Dendritic cell treated with granulocyte-macrophage colony-stimulating factor and Interleukin-4, amounts not matched to agents 40 ng/mL and 50 ng/mL, for 4 days (primary cell): Measurements from ENCODE around the gene SYNGR3.

Experiments
- H3K27ac Mint-ChIP-seq: one replicate; pipeline ENCODE4 v1.8.0; 2022; ENCODE audit warnings: mild to moderate bottlenecking, mixed read lengths
- H3K27me3 Mint-ChIP-seq: one replicate; pipeline ENCODE4 v1.8.0; 2022; ENCODE audit warnings: mild to moderate bottlenecking, mixed read lengths
- H3K36me3 Mint-ChIP-seq: one replicate; pipeline ENCODE4 v1.8.0; 2022; ENCODE audit warnings: low read depth, mixed read lengths
- H3K4me1 Mint-ChIP-seq: one replicate; pipeline ENCODE4 v1.8.0; 2022; ENCODE audit warnings: low read depth, mixed read lengths
- H3K4me3 Mint-ChIP-seq: one replicate; pipeline ENCODE4 v1.8.0; 2022; ENCODE audit warnings: mild to moderate bottlenecking, moderate library complexity, mixed read lengths
- H3K9me3 Mint-ChIP-seq: one replicate; pipeline ENCODE4 v1.8.0; 2022; ENCODE audit warnings: mixed read lengths
- intact Hi-C: fragments of 100-400 bp; cut with micrococcal nuclease; formaldehyde crosslinking; loops from one replicate; pipeline ENCODE4 v1.15.0; 2022

SYNGR3 gene

GRCh38 chr16:2001456-2002355 is 11.9 kb downstream of the SYNGR3 start:
- Mint-ChIP-seq H3K4me3 (no peak overlapping the region), H3K27me3 (peaks cover 2% of the 10 kb centered on the region), H3K9me3 (no peaks in the 10 kb centered on the region), H3K36me3 (peaks cover 92% of the 10 kb centered on the region), H3K4me1 (peaks cover 40% of the 10 kb centered on the region), H3K27ac (no peak overlapping the region)
- intact Hi-C loops = no loop called here

GRCh38 chr16:2002406-2003230 is 12.8 kb downstream of the SYNGR3 start:
- Mint-ChIP-seq H3K27ac (no peak overlapping the region), H3K9me3 (no peaks in the 10 kb centered on the region), H3K36me3 (peaks cover 90% of the 10 kb centered on the region), H3K27me3 (peaks cover 2% of the 10 kb centered on the region), H3K4me1 (peaks cover 49% of the 10 kb centered on the region), H3K4me3 (no peak overlapping the region)
- intact Hi-C loops = no loop called here

- Mint-ChIP-seq H3K27me3 (peaks cover 2% of the 10 kb centered on the region), H3K4me3 (no peak overlapping the region), H3K36me3 (peaks cover 90% of the 10 kb centered on the region), H3K27ac (no peak overlapping the region), H3K9me3 (no peaks in the 10 kb centered on the region), H3K4me1 (peaks cover 56% of the 10 kb centered on the region)
- intact Hi-C loops = no loop called here
Measured at GRCh38 chr16:2003231-2003826, 13.6 kb downstream of the SYNGR3 start.

GRCh38 chr16:2003827-2004641 is 14.3 kb downstream of the SYNGR3 start:
- H3K36me3 Mint-ChIP-seq = peaks cover 86% of the 10 kb centered on the region
- intact Hi-C loops = loop anchor here (1.0 kb wide), 1 partner anchor 149 kb away; no protein-coding TSS in a partner anchor
- H3K4me3 Mint-ChIP-seq = peak overlapping the region; percentile 5
- peaks cover 63% of the 10 kb centered on the region for H3K4me1 Mint-ChIP-seq
- H3K27ac Mint-ChIP-seq = peak overlapping the region; percentile 40
- peaks cover 2% of the 10 kb centered on the region for H3K27me3 Mint-ChIP-seq
- H3K9me3 Mint-ChIP-seq = no peaks in the 10 kb centered on the region

GRCh38 chr16:2004795-2005517 is 15.2 kb downstream of the SYNGR3 start:
- peaks cover 60% of the 10 kb centered on the region for H3K4me1 Mint-ChIP-seq
- peaks cover 76% of the 10 kb centered on the region for H3K36me3 Mint-ChIP-seq
- H3K27me3 Mint-ChIP-seq = peaks cover 2% of the 10 kb centered on the region
- intact Hi-C loops = loop anchor here (1.0 kb wide), 1 partner anchor 148 kb away; no protein-coding TSS in a partner anchor
- H3K4me3 Mint-ChIP-seq = no peak overlapping the region
- peak overlapping the region; percentile 40 for H3K27ac Mint-ChIP-seq
- H3K9me3 Mint-ChIP-seq = no peaks in the 10 kb centered on the region

- H3K4me3 Mint-ChIP-seq = peak overlapping the region; percentile 45
- intact Hi-C loops = no loop called here
- peaks cover 60% of the 10 kb centered on the region for H3K4me1 Mint-ChIP-seq
- H3K27me3 Mint-ChIP-seq = peaks cover 2% of the 10 kb centered on the region
- H3K9me3 Mint-ChIP-seq = no peaks in the 10 kb centered on the region
- peaks cover 69% of the 10 kb centered on the region for H3K36me3 Mint-ChIP-seq
- H3K27ac Mint-ChIP-seq = peak overlapping the region; percentile 40
Measured at GRCh38 chr16:2005646-2006045, 15.9 kb downstream of the SYNGR3 start.

- Mint-ChIP-seq H3K9me3 (no peaks in the 10 kb centered on the region), H3K4me3 (no peak overlapping the region), H3K27ac (peak overlapping the region; percentile 40), H3K4me1 (peaks cover 59% of the 10 kb centered on the region), H3K27me3 (peaks cover 2% of the 10 kb centered on the region), H3K36me3 (peaks cover 63% of the 10 kb centered on the region)
- intact Hi-C loops = no loop called here
Measured at GRCh38 chr16:2006317-2006716, 16.5 kb downstream of the SYNGR3 start.

- Mint-ChIP-seq H3K36me3 (peaks cover 53% of the 10 kb centered on the region), H3K27ac (peak overlapping the region; percentile 73), H3K4me3 (peak overlapping the region; percentile 81), H3K4me1 (peaks cover 59% of the 10 kb centered on the region), H3K9me3 (no peaks in the 10 kb centered on the region), H3K27me3 (peaks cover 2% of the 10 kb centered on the region)
- intact Hi-C loops = no loop called here
Measured at GRCh38 chr16:2007081-2007836, 17.5 kb downstream of the SYNGR3 start.

GRCh38 chr16:2008009-2008526 is 18.3 kb downstream of the SYNGR3 start:
- H3K36me3 Mint-ChIP-seq = peaks cover 45% of the 10 kb centered on the region
- peak overlapping the region; percentile 81 for H3K4me3 Mint-ChIP-seq
- peak overlapping the region; percentile 73 for H3K27ac Mint-ChIP-seq
- H3K9me3 Mint-ChIP-seq = no peaks in the 10 kb centered on the region
- peaks cover 59% of the 10 kb centered on the region for H3K4me1 Mint-ChIP-seq
- intact Hi-C loops = no loop called here
- peaks cover 2% of the 10 kb centered on the region for H3K27me3 Mint-ChIP-seq

GRCh38 chr16:2008631-2009163 is 18.9 kb downstream of the SYNGR3 start:
- H3K27ac Mint-ChIP-seq = peak overlapping the region; percentile 73
- H3K4me3 Mint-ChIP-seq = peak overlapping the region; percentile 81
- H3K9me3 Mint-ChIP-seq = no peaks in the 10 kb centered on the region
- intact Hi-C loops = no loop called here
- peaks cover 59% of the 10 kb centered on the region for H3K4me1 Mint-ChIP-seq
- H3K36me3 Mint-ChIP-seq = peaks cover 40% of the 10 kb centered on the region
- peaks cover 2% of the 10 kb centered on the region for H3K27me3 Mint-ChIP-seq

GRCh38 chr16:2009164-2009711 is 19.5 kb downstream of the SYNGR3 start:
- Mint-ChIP-seq H3K4me1 (peaks cover 55% of the 10 kb centered on the region), H3K9me3 (no peaks in the 10 kb centered on the region), H3K36me3 (peaks cover 40% of the 10 kb centered on the region), H3K27ac (peak overlapping the region; percentile 92), H3K4me3 (peak overlapping the region; percentile 81), H3K27me3 (peaks cover 2% of the 10 kb centered on the region)
- intact Hi-C loops = no loop called here
